NCI-H460 (cell line): ENCODE measurements around the gene VPS37D. TPM values are rescaled to one million over a fixed set of nuclear protein-coding genes. Genes with fewer than 3 reads are reported as not detected.
"Not testable (repeated sequence)": the region's sequence is repeated elsewhere in the genome, so short reads cannot be mapped to it uniquely, and the experiment has no call there.

Experiments
- DNase-seq: peaks from one replicate; pipeline ENCODE4 v3.0.0-alpha.2; 2016; ENCODE audit warnings: low read depth; ENCODE audit errors: extremely low read depth
- total RNA-seq: library from RNA; depleted of rRNA; stranded (reverse); fragments of >200 nt; shearing (Covaris generic); gene quantifications from 2 replicates; pipeline ENCODE4 v1.2.3, GENCODE V29; 2014

The VPS37D gene
- total RNA-seq, 1 experiment from 2014 or later = 3.6 TPM

DNA sequence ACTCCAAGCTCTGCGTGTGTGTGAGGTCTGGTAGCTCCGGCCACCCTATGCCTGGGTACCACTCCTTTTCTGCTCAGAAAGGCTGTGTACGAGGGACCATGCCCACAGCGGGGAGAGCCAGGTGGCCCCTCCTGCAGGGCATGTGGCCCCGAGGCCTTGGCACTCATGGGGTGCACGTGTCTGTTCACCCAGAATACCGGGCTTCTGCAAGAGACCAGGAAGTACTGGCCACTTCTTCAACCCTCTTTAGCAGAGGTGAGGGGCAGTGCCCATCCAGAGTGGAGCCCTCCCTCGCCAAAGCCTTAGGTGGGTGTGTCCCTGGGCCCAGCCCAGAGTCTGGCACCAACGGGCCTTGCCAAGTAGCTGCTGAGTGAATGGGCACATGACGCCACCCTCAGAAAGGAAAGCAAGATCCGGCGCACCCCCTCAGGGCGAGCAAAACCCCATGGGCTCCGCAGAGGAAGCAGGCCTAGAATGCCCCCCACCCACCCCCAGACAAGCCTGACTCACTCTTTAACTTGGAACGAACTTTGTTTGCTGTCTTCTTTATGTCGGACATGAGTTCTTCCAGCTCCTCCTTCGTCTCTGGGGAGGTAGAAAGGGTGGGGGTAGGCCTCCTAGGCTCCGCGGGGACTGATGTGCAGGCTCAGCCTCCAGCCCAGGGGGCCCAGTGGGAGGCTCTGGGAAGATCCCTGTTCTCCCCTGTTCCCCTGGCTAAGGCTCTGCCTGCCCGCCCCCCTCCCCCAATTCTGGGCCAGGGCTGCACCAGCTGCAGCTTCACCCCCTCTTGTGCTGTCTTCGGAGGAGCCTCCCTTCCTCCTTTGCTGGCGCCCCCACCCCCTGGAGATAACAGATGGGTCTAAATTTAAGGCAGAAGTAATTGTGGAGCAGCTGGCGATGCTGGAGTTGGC, 37.3 kb downstream of the VPS37D start:
- peak; percentile 98 for DNase-seq

DNA sequence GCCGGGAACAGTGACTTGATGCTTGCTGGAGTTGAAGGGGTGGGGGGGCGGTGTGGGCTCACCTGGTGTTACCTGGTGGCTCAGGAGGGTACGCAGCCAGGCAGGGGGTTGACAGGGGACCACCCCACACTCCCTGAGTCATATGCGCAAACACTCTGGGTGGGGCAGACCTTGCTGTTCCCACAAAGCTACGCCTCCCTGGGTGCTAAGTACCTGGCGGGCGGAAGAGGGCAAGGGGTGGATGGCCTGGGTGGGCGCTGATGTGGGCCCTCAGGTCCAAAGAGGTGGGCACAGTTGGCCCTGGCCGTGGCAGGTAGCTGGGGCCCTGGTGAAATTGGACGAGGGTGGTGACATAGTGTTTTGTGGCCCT, 37.9 kb downstream of the VPS37D start:
- no peak for DNase-seq

GRCh38 chr7:73706126-73707044, 38.8 kb downstream of the VPS37D start:
- peak; percentile 78 for DNase-seq

GRCh38 chr7:73707045-73707631, 39.5 kb downstream of the VPS37D start:
- peak; percentile 97 for DNase-seq

- DNase-seq = no peak
Measured at GRCh38 chr7:73708961-73709549, 41.4 kb downstream of the VPS37D start.

DNA sequence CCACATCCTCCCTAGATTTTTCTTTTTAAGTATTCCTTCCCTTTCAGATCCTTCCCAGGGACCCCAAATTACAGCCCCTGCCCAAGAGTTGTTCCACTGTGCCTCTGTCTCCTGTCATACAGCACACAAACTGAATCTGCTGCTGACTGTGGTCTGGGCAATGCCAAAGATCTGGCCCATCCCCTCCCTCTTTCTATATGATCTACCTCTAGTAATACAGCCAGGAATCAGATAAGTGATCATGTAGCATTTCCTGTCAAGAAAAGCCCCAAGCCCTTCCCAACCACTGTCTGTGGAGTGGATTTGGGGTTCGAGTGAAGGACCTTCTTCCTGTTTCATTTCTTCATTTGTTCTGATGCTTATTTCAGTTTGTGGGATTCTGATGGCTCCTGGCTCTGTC, 45.1 kb downstream of the VPS37D start:
- DNase-seq = no peak

DNA sequence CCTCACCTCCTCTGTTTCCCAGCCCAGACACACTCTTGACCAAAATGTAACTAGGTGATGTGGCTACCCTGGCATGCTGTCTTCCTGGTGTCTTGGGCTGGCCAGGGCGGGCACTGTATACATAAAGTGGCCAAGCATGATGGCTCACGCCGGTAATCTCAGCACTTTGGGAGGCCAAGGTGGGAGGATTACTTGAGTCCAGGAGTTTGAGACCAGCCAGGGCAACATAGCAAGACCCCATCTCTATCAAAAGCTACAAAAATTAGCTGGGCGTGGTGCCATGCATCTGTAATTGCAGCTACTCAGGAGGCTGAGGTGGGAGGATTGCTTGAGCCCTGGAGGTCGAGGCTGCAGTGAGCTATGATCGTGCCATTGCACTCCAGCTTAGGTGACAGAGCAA, 45.7 kb downstream of the VPS37D start:
- not testable (repeated sequence) for DNase-seq

- peak; percentile 97 for DNase-seq
Measured at GRCh38 chr7:73715648-73716317, 48.2 kb downstream of the VPS37D start.

- DNase-seq = no peak
Measured at GRCh38 chr7:73716318-73716890, 48.8 kb downstream of the VPS37D start.

- no peak for DNase-seq
Measured at GRCh38 chr7:73717025-73717807, 49.6 kb downstream of the VPS37D start.

GRCh38 chr7:73717991-73718405, 50.4 kb downstream of the VPS37D start:
- peak; percentile 93 for DNase-seq

GRCh38 chr7:73718438-73718881, 50.8 kb downstream of the VPS37D start:
- no peak for DNase-seq

GRCh38 chr7:73718905-73719805, 51.5 kb downstream of the VPS37D start, which contains the start of gene STX1A:
Gene STX1A (minus strand): TSS chr7:73719669. CDS start chr7:73719631, 38 bp downstream.
- peak; percentile 76 for DNase-seq

DNA sequence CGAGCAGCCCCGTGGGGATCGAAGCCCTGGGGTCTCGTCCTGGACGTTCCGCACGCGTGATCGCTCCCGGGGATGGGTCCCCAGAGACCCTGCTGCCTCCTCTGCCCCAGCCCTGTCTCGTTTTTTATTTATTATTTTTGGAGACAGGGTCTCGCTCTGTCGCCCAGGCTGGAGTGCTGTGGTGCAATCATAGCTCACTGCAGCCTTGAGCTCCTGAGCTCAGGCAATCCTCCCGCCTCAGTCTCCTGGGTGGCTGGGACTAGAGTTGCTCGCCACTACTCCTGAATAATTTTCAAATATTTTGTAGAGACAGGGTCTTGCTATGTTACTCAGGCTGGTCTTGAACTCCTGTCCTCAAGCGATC, 52.2 kb downstream of the VPS37D start:
- DNase-seq = no peak

DNA sequence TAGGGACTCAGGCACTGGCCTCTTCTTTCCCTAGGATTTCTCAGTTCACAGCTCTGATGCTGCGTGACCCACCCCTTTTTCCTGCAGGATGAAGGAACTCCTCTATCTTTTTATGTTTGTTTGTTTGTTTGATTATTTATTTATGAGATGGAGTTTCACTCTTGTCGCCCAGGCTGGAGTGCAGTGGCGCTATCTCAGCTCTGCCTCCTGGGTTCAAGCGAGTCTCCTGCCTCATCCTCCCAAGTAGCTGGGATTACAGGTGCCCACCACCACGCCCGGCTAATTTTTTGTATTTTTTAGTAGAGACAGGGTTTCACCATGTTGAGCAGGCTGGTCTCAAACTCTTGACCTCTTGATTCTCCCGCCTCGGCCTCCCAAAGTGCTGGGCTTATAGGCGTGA, 52.8 kb downstream of the VPS37D start:
- DNase-seq = not testable (repeated sequence)

DNA sequence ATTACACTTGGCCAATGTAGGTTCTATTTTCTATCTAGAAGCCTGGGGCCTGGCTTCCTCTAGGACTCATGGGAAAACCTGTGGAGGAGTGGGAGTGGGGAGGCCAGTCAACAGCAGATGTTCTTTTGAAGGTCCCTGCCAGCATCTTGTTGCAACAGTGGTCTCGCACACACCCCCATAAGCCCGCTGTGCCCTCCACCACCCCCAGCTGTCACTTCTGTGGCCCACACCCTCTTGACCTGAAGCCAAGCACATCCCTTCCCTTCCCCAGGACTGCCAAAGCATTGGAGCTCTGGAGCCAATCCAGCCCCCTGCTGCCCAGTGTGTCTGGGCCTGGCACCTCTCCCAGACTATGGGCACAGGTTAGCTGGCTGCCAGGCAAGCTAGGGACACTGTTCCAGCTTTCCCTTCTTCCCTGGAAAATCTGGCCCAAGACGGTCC, 53.8 kb downstream of the VPS37D start:
- DNase-seq = no peak
